HL-60/S4 treated with retinoic acid at 250 ng/mL for 4 days and 3 days (cell line): Measurements from ENCODE around the gene ETFA.

Experiments used
- in situ Hi-C: fragments of 300-500 bp; cut with MboI; formaldehyde crosslinking; loops from 2 replicates; pipeline ENCODE4 v1.7.0; 2022; ENCODE audit warnings: low sequenced_read_pairs

Gene ETFA

GRCh38 chr15:76311100-76311953 lies at the start of gene ETFA:
TSS of gene ETFA (minus strand) at chr15:76311469. CDS start at chr15:76311388, 81 bp downstream.
- in situ Hi-C loops: no loop called here

- in situ Hi-C loops: no loop called here
Observed at GRCh38 chr15:76360416-76360815, 49.1 kb upstream of the ETFA start.

- in situ Hi-C loops: no loop called here
Observed at GRCh38 chr15:76359152-76359551, 47.9 kb upstream of the ETFA start.

- in situ Hi-C loops: no loop called here
Observed at GRCh38 chr15:76358453-76358852, 47.2 kb upstream of the ETFA start.

GRCh38 chr15:76354823-76355440 lies 43.7 kb upstream of the ETFA start:
- in situ Hi-C loops: no loop called here

GRCh38 chr15:76353903-76354302 lies 42.6 kb upstream of the ETFA start:
- in situ Hi-C loops: no loop called here

GRCh38 chr15:76353023-76353577 lies 41.8 kb upstream of the ETFA start:
- in situ Hi-C loops: no loop called here

GRCh38 chr15:76349301-76350070 lies 38.2 kb upstream of the ETFA start:
- in situ Hi-C loops: no loop called here

- in situ Hi-C loops: no loop called here
Observed at GRCh38 chr15:76347482-76348055, 36.3 kb upstream of the ETFA start.

GRCh38 chr15:76346669-76347481 lies 35.6 kb upstream of the ETFA start:
- in situ Hi-C loops: no loop called here

- in situ Hi-C loops: no loop called here
Observed at GRCh38 chr15:76345880-76346668, 34.8 kb upstream of the ETFA start.

GRCh38 chr15:76345583-76345879 lies 34.3 kb upstream of the ETFA start:
- in situ Hi-C loops: no loop called here

- in situ Hi-C loops: no loop called here
Observed at GRCh38 chr15:76344893-76345582, 33.8 kb upstream of the ETFA start.

- in situ Hi-C loops: no loop called here
Observed at GRCh38 chr15:76343313-76343996, 32.2 kb upstream of the ETFA start.

GRCh38 chr15:76342382-76343201 lies 31.3 kb upstream of the ETFA start:
- in situ Hi-C loops: no loop called here

- in situ Hi-C loops: no loop called here
Observed at GRCh38 chr15:76342058-76342381, 30.8 kb upstream of the ETFA start.

GRCh38 chr15:76341366-76342057 lies 30.2 kb upstream of the ETFA start:
- in situ Hi-C loops: no loop called here
